ENCODE data around the gene CD58.

- TF ChIP-seq POLR2A (IDR thresholded peaks at IDR 0.05), result no peak
- TF ChIP-seq, protein P1, sequence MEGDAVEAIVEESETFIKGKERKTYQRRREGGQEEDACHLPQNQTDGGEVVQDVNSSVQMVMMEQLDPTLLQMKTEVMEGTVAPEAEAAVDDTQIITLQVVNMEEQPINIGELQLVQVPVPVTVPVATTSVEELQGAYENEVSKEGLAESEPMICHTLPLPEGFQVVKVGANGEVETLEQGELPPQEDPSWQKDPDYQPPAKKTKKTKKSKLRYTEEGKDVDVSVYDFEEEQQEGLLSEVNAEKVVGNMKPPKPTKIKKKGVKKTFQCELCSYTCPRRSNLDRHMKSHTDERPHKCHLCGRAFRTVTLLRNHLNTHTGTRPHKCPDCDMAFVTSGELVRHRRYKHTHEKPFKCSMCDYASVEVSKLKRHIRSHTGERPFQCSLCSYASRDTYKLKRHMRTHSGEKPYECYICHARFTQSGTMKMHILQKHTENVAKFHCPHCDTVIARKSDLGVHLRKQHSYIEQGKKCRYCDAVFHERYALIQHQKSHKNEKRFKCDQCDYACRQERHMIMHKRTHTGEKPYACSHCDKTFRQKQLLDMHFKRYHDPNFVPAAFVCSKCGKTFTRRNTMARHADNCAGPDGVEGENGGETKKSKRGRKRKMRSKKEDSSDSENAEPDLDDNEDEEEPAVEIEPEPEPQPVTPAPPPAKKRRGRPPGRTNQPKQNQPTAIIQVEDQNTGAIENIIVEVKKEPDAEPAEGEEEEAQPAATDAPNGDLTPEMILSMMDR (IDR thresholded peaks at IDR 0.05), result no peak
Measured at GRCh38 chr1:116503546-116504307, 67.1 kb downstream of the CD58 start.

Measured in Peyer's patch (tissue), 4 donors.